HG03175 (cell line): ENCODE data around the gene IPO7.
A peak's percentile ranks its signal among the peaks of the same experiment; 100 is the strongest.
"Not testable (repeated sequence)": the region's sequence is repeated elsewhere in the genome, so short reads cannot be mapped to it uniquely, and the experiment has no call there.

ENCODE experiments used
- ATAC-seq: cut with Tn5 transposase; IDR thresholded peaks from one replicate; pipeline ENCODE4 v1.9.1; 2021; ENCODE audit warnings: mild to moderate bottlenecking, moderate library complexity; ENCODE audit not compliant: unreplicated experiment

The IPO7 gene

DNA sequence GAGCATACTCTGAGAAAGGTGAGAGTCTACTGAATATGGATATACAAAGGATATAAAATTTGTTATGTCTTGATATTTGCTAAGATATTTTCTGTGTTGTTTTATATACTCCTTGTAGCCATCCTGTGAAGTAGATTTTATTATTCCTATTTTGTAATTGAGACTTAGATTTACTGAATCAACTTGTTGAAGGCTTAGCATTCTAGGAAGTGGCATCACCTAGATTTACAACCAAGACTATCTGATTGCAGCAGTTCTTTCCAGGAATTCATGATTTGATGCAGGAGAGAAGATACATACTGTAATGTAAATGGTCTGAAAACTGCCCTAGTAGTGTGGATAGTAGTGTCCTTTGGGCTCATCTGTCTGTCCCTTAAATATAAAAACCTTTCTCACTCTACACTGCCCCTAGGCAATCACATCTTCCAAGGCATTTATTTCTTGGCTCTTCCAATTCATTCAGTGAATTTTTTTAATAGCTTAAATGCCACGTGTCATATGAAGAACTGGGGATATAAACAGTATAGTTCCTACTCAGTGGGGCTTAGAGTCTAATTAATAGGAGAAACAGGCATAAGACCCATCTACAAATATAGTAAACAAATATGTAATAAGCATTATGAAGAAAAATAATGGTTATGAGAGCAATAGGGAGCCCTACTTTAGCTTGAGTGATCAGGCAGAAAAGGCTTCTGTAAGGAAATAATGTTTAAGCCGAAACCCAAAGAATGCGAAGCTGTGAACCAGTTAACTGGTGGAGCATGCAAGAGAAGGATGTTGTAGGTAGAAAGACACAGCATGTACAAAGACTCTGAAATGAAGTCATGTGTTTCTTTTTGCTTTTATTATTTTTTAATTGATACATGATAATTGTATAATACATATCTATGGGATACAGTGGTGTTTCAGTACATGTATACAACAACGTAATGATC, 13.6 kb downstream of the IPO7 start:
- no peak for ATAC-seq

DNA sequence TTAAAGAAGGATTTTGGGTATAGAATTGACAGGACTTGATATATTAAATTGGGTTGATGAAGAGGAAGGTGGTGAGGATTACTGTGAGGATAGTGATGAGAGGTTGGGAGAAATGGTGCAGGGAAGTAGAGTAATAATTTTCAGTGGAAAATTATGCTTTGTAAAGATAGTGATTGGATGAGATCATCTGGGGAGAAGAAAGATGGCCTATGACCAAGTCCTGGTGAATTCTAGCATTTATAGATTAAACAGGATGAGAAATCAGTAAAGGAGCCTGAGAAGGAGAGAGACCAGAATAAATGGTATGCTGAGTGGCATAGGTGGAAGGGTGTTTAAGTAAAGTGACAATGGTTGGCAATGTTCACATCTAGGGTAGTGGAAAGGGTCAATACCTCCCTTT, 15.0 kb downstream of the IPO7 start:
- ATAC-seq, result no peak

DNA sequence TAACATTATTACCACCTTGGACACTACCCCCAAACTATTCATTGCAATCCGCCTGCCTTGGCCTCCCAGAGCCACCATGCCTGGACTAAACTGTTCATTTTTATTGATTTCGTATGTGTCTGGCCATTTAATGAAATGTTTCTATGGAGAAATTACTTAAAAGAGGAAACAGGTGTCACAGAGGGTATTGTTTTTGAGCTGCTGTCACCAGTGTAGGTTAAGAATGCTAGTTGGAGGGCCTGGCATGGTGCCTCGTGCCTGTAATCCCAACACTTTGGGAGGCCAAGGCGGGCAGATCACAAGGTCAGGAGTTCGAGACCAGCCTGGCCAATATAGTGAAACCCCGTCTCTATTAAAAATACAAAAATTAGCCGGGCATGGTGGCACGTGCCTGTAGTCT, 17.4 kb downstream of the IPO7 start:
- not testable (repeated sequence) for ATAC-seq

DNA sequence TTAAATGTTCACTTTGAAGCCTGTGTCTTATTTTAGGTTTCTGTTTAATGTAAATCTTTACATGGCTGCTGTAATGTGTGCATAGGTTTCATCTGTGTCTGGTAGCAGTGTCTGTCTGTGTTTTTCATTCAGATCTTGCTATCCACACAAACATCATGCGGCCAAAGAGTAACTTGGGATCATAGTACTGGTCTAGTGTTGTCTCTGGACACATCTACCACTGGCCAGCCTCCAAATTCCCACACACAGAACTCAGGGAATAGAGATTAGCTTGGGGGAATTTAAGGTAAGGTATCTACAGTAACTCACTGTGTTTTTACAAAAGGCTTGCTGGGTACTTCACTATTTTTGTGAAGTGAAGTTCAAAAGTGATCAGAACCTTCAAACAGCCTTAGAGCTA, 44.3 kb downstream of the IPO7 start:
- no peak for ATAC-seq

DNA sequence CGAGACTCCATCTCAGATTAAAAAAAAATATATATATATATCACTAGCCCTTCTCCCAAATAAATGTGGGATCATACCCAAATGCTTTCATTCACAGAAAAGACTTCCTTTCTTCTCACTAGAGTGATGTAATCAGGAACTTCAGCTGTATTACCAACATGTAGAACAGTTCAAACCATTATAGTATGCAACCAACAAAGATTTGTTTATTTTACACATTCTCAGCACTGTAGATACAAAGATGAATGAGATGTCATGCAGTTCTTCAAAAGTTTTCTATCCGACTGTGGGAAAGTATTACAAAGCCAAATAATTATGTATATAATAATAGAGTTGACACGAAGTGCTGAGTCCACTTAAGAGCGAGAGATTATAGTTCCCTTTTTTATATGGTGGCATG, 54.2 kb downstream of the IPO7 start:
- no peak for ATAC-seq

DNA sequence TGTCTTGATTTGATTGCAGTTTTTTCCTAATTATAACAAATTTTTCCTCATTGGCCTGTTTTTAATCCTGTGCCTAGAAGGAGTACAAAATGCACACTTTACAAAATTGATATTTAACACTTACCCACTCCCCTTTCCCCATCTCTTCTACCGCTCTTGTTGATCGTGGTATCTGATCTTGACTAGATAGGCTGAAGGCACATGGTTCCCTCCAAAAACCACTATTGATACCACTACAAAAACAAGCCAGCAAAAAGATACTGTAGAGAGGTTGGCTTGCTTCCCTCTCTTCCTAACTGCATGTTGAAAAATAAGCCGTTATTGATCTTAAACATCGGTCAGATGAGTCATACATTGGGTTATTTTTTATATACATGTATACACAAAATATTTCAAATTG, 61.8 kb downstream of the IPO7 start:
- no peak for ATAC-seq

DNA sequence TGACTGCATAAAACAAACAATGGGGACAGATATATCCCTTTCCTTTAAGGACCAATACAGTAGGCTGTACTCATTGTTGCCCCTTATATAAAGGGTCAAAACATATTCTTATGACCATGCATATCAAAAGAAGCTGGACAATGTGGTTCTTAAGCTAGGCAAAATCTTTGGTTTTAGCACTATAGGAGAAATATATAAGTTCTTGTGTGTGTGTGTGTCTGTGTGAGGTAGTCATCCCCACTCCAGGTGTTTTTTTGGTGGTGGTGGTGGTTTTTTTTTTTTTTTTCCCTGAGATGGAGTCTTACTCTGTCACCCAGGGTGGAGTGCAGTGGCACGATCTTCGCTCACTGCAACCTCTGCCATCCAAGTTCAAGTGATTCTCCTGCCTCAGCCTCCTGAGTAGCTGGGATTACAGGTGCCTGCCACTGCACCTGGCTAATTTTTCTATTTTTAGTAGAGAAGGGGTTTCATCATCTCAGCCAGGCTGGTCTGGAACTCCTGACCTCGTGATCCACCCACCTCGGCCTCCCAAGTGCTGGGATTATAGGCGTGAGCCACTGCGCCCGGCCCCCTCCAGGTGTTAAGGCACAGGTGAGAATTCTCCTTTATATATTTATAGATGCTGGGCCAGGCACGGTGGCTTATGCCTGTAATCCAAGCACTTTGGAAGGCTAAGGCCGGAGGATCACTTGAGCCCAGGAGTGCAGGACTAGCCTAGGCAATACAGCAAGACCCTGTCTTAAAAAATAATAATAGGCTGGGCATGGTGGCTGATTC, 64.3 kb downstream of the IPO7 start:
- ATAC-seq, result no peak

DNA sequence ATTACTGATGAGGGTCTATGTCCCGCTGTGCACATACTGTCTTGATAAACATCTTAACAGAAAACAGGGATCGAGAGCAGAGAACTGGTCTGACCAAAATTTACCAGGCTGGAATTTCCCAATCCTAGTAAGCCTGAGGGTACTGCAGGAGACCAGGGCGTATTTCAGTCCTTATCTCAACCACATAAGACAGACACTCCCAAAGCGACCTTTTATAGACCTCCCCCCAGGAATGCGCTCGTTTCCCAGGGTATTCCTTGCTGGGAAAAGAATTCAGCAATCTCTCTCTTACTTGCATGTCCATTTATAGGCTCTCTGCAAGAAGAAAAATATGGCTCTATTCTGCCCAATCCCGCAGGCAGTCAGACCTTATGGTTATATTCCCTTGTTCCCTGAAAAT, 67.6 kb downstream of the IPO7 start:
- not testable (repeated sequence) for ATAC-seq

DNA sequence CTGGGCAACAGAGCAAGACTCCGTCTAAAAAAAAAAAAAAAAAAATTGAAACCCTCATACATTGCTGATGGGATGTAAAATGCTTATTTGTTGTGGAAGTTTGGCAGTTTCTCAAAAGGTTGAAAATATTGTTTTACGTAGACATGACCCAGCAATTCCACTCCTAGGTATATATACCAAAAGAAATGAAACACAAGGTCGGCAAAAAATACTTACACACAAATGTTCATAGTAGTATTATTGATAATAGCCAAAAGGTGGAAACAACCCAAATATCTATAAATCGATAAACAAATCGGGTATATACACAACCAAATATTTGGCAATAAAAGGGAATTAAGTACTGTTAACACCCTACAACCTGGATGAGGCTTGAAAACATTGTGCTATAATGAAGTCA, 71.3 kb downstream of the IPO7 start:
- ATAC-seq, result no peak

DNA sequence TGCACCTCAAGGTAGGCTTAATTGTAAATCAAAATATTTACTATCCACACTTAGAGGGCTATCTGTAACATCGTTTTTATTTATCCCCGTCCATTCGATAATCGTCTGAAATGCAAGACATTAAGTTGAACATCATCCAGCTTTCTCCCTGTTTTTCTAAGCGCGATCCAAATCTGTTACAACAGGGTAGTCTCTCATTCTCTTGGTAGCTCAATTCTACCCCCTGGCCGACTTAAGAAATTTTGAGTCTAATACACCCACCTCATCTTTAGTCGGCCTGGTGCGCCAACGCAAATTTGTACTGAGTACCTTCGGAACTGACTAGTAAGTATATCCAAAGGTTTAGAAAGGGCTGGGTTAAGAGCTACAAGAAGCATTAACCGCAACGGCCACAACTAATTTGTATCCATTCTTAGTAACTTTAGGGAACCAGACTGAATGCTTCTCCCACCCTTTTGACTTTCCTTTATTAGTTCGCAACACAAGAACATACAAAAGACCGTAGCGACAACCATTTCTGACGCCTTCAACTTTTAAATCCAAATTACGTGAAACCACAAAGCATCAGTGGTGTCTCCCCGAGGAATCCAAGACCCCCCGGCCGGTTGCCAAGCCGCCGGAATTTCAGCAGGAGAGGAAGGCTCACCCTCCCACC, 75.3 kb downstream of the IPO7 start:
- ATAC-seq, result no peak

DNA sequence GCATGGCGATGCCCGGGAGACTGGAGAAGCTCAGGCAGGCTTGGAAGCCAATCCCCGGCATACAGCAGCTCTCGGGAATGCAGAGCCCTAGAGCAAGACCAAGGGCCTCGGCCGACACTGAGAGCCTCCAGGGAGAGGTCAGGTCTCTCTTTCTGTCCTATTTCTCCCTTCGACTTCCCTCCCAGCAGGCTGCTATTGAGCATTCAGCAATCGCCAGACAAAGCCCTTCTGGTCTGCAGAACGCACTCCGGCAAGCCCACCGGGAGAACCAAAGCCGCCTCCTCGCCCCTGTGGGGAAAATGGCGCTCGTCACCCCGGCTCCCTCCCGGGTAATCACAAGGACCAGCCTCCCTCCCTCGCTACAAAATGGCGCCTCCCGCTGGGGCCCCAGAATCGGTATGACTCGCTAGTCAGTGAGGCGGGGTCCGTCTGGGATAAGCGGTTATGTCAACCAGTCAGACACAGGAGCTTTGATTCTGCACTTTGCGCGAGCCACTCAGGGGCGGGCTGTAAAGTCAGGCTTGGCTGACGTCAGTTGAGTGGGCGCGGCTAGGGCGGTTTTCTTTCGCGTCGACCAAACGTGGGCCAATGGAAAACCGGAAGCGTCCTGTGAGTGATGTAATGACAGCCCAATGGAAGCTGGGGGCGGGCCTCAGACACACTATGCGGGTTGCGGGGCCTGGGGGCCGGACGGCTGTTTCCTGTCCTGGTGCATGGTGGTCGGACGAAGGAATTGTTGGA, 76.0 kb downstream of the IPO7 start, which contains the start of gene ZNF143:
ZNF143 (plus strand) TSS at position 691 of the 741 bp plus-strand sequence. CDS start 10,297 bp downstream, outside the sequence.
- peak; percentile 88 for ATAC-seq

DNA sequence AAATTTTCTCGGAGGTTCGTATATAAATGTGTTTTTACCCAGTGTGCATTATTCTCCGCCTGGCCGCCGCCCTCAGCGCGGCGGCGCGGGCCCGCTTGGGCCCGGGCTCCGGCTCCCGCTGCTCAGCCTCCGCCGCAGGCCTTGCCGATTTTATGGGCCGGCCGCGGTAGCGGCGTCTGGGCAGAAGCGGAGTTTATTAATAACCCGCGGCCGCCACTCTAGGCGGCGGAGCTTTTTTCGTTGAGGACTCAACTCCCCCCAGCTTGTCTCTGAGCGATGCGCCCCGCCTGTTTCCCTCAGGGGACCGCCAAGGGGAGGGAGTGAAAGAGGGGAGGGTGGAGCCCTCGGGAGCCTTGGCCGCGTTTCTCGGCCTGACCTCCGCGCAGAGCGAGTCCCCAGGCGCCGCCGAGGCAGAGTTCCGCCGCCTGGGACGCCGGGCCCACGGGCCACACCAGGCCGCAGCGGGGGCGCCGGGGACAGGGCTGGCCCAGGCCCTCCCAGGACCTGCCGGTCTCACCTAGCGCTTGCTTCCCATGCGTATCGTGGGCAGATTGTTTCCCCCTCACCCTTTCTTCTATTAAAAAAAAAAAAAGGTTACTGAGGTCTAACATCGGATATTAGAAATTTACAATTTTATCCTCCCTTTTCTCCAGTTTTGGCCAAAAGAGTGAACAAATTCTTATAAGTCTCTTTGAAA, 76.8 kb downstream of the IPO7 start:
- peak; percentile 49 for ATAC-seq

DNA sequence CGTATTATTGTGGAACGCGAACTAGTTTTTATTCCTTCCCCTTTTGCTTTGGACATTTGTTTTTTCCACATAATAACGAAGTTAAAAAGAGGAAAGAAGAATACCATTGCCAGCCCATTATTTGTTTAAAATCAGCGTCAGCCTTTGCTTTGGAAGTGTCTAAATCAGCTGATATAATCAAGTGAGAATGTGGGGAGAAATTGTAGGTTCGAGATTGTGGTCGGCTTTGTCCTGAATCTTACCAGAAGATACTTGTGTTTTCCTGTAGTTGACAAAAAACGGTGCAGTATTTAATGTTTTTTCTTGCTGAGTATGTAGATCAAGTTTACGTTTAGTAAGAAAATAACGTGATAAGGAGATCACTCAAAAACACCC, 77.3 kb downstream of the IPO7 start:
- no peak for ATAC-seq

DNA sequence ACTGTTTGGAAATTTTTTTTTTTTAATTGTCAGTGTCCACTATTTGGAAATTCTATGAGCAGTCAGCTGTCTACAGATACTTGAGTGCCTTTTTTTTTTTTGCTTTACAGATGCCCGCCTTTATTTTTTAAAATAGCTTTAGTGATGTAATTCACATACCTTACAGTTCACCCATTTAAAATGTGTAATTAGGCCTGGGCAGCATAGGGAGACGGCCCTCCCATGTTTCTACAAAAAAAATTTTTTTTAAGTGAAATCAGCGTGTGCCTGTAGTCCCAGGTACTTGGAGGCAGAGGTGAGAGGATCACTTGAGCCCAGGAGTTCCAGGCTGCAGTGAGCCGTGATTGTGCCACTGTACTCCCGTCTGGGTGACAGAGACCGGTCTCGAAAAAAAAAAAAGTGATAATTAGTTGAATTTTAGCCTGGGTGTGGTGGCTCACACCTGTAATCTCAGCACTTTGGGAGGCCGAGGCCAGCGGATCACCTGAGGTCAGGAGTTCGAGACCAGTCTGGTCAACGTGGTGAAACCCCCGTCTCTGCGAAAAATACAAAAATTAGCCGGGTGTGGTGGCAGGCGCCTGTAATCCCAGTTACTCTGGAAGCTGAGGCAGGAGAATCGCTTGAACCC, 77.8 kb downstream of the IPO7 start:
- no peak for ATAC-seq

DNA sequence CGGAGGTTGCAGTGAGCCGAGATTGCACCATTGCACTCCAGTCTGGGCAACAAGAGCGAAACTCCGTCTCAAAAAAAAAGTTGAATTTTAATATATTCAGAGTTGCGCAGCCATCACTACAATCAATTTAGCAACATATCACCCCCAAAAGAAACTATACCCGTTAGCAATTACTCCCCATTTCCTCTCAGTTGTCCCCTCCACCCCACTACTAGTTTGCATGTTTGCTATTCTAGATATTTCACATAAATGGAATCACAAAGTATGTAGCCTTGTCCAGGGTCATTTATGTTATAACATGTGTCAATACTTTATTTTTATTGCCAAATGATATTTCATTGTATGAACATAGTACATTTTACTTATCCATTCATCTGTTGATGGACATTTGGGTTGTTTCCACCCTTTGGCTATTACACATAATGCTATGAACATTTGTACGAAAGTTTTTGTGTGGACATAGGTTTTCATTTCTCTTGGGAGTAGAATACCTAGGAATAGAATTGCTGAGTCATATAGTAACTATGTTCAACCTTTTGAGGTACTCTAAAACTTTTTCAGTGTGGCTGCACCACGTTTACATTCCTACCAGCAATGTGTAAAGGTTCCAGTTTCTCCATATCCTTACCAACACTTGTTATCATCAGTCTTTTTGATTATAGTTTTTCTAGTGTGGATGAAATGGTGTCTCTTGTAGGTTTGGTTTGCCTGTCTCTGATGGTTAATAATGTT, 78.5 kb downstream of the IPO7 start:
- no peak for ATAC-seq

DNA sequence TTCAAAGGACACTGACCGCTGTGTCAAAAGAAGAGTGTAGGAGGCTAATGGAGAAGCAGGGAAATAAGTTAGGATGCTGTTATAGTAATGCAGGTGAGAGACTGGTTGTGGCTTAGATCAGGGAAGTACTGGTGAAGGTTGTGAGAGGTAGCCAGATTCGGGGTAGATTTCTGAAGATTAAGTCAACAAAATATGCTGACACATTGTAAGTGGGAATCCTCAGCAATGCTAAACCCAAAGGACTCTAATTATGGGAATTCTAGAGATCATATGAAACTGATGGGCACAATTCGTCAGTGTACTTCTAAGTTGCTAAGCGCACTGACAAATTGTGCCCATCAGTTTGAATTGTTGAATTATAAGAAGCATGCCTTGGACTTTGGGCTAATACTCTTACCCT, 86.3 kb downstream of the IPO7 start:
- no peak for ATAC-seq

DNA sequence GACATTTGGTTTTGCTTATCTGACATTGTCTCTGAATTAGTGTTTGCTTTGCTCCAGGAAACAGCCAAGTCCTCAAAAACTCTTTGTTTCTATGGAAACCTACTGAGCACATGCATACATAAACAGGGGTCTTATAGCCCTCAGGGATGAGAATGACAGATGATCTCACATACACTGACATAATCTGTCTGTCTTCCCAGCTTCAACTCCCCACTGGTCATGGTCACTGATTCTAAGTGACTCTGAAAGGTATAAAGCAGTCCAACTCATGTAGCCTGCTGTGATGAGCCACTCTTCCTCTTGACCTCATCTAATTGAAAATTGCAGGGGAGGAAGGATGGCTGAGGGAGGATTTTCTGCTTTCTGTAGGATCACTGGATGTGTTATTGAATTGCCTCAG, 89.0 kb downstream of the IPO7 start:
- no peak for ATAC-seq

DNA sequence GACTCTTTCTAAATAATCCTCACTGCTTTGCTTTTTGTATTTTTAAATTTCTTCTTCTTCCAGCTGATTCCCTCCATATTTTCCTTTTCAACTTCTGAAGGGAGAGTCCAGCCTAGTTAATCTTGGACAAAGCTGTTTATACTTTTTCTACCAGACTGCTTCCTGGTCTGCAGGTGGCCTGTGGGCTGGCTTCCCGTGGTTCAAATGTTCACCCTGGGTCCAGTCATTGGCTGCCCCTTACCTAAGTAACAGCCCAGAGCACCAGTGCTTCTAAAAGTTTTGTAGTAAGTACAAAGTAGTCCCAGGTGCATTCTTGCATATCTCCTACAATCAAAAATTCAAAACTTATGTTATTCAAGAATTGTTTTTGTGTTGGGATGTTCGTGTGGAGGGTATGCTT, 95.4 kb downstream of the IPO7 start:
- no peak for ATAC-seq
